WTC11 (cell line): ENCODE measurements around the gene RPEL1.
"Not testable (repeated sequence)": the region's sequence is repeated elsewhere in the genome, so short reads cannot be mapped to it uniquely, and the experiment has no call there.

Source experiments
- CTCF ChIP-seq: fragments of 200-600 bp; IDR thresholded peaks from 2 replicates; pipeline ENCODE4 v1.8.0; 2022; ENCODE audit warnings: antibody characterized with exemption
- KAT7 ChIP-seq: sonication (generic); formaldehyde crosslinking; IDR thresholded peaks from 2 replicates; pipeline ENCODE4 v1.8.1; 2023; ENCODE audit warnings: missing genetic modification reagents, mild to moderate bottlenecking, borderline replicate concordance
- TF ChIP-seq, protein P1 (sequence below): sonication (generic); formaldehyde crosslinking; IDR thresholded peaks from 2 replicates; pipeline ENCODE4 v1.8.0; 2022; ENCODE audit warnings: mild to moderate bottlenecking, missing genetic modification reagents
- TF ChIP-seq, protein P2 (sequence below): sonication (generic); formaldehyde crosslinking; IDR thresholded peaks from 2 replicates; pipeline ENCODE4 v1.8.1; 2022; ENCODE audit warnings: missing genetic modification reagents, borderline replicate concordance
- TF ChIP-seq, protein P3 (sequence below): sonication (generic); formaldehyde crosslinking; IDR thresholded peaks from 2 replicates; pipeline ENCODE4 v1.8.1; 2023; ENCODE audit warnings: mild to moderate bottlenecking, missing genetic modification reagents, moderate library complexity

- TF ChIP-seq, protein P1, sequence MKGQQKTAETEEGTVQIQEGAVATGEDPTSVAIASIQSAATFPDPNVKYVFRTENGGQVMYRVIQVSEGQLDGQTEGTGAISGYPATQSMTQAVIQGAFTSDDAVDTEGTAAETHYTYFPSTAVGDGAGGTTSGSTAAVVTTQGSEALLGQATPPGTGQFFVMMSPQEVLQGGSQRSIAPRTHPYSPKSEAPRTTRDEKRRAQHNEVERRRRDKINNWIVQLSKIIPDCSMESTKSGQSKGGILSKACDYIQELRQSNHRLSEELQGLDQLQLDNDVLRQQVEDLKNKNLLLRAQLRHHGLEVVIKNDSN (CRISPR knock-in tag) = not testable (repeated sequence)
- TF ChIP-seq CTCF, KAT7: not testable (repeated sequence)
- TF ChIP-seq, protein P2, sequence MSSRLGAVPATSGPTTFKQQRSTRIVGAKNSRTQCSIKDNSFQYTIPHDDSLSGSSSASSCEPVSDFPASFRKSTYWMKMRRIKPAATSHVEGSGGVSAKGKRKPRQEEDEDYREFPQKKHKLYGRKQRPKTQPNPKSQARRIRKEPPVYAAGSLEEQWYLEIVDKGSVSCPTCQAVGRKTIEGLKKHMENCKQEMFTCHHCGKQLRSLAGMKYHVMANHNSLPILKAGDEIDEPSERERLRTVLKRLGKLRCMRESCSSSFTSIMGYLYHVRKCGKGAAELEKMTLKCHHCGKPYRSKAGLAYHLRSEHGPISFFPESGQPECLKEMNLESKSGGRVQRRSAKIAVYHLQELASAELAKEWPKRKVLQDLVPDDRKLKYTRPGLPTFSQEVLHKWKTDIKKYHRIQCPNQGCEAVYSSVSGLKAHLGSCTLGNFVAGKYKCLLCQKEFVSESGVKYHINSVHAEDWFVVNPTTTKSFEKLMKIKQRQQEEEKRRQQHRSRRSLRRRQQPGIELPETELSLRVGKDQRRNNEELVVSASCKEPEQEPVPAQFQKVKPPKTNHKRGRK (CRISPR knock-in tag) = not testable (repeated sequence)
- TF ChIP-seq, protein P3, sequence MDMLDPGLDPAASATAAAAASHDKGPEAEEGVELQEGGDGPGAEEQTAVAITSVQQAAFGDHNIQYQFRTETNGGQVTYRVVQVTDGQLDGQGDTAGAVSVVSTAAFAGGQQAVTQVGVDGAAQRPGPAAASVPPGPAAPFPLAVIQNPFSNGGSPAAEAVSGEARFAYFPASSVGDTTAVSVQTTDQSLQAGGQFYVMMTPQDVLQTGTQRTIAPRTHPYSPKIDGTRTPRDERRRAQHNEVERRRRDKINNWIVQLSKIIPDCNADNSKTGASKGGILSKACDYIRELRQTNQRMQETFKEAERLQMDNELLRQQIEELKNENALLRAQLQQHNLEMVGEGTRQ (CRISPR knock-in tag) = not testable (repeated sequence)
Observed at GRCh38 chr10:103206715-103207114, 39.0 kb upstream of the RPEL1 start.
